HPDE6-E6E7 (cell line): ENCODE results near the gene BORCS5.

ENCODE experiments used
- DNase-seq: peaks from one replicate; pipeline ENCODE4 v3.0.0; 2011; ENCODE audit warnings: missing footprints; ENCODE audit errors: extremely low spot score

Gene BORCS5

DNA sequence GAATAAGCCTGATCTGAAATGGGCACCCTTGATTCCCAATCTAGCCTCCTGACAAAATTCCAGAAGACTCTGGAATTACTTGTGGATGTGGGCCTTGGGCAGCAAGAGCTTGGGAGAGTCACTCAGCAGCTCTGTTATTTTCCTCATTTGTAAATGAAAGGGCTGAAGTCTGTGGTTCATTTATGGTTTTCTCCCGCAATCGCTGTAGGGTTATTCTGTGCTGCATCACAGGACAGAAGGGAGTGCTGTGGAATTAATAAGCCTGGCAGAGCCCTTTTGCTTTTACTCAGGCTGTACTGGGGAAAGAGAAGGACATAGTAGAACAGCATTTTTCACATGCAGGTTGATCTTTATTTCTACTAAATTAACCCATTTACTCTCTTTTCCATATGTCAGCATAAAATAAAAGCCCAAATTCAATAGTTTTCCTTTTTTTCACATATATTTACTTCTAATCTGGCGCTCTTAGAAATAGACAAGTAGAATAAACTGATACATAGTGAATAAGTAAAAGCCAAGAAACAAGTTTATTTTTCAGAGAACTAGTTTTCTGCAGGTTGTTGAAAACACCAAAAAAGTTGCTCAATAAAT is 156.6 kb downstream of the BORCS5 start:
- no peak for DNase-seq

- no peak for DNase-seq
These were observed 161.6 kb downstream of the BORCS5 start for GRCh38 chr12:12518464-12518845.

GRCh38 chr12:12518919-12519318 is 162.0 kb downstream of the BORCS5 start:
- no peak for DNase-seq
